Calu3 (cell line): ENCODE measurements around the gene RAB28. TPM values are rescaled to one million over a fixed set of nuclear protein-coding genes. Genes with fewer than 3 reads are reported as not detected.

Experiments used
- BruUV-seq: library from RNA; stranded (reverse); fragments of 400-500 nt; replicated peaks from 2 replicates; lab custom pipeline; 2021; lab: Mats Ljungman, UMichigan
- CTCF ChIA-PET: fragments of 300-600 bp; sonication (Branson Sonifier 250); formaldehyde crosslinking; loops from one replicate; lab custom pipeline; 2022; ENCODE audit warnings: antibody characterized with exemption; lab: Charles Lee
- DNase-seq: peaks from one replicate; pipeline ENCODE4 v3.0.0; 2022
- H3K27ac Mint-ChIP-seq: one replicate; pipeline ENCODE4 v1.8.0; 2022; ENCODE audit warnings: mixed read lengths; ENCODE audit not compliant: unreplicated experiment
- H3K27me3 Mint-ChIP-seq: one replicate; pipeline ENCODE4 v1.8.0; 2022; ENCODE audit warnings: mixed read lengths; ENCODE audit not compliant: unreplicated experiment
- H3K36me3 Mint-ChIP-seq: one replicate; pipeline ENCODE4 v1.8.0; 2022; ENCODE audit warnings: mild to moderate bottlenecking, moderate library complexity, mixed read lengths; ENCODE audit not compliant: insufficient read depth, unreplicated experiment
- H3K4me1 Mint-ChIP-seq: one replicate; pipeline ENCODE4 v1.8.0; 2022; ENCODE audit warnings: mild to moderate bottlenecking, low read depth, mixed read lengths; ENCODE audit not compliant: unreplicated experiment
- H3K4me3 Mint-ChIP-seq: one replicate; pipeline ENCODE4 v1.8.0; 2022; ENCODE audit warnings: mild to moderate bottlenecking, low read depth, moderate library complexity, mixed read lengths; ENCODE audit not compliant: unreplicated experiment
- H3K9me3 Mint-ChIP-seq: one replicate; pipeline ENCODE4 v1.8.0; 2022; ENCODE audit warnings: low read depth, mixed read lengths; ENCODE audit not compliant: unreplicated experiment
- intact Hi-C: fragments of 100-400 bp; cut with micrococcal nuclease; formaldehyde crosslinking; loops from one replicate; pipeline ENCODE4 v1.10.0; 2022; ENCODE audit not compliant: unreplicated experiment
- total RNA-seq: library from RNA; stranded (reverse); gene quantifications from 2 replicates; pipeline ENCODE4 v1.2.3, GENCODE V29; 2022
- TF ChIP-seq, protein P1 (sequence below): fragments of 200-600 bp; IDR thresholded peaks from one replicate; pipeline ENCODE4 v1.8.0; 2022; ENCODE audit warnings: antibody characterized with exemption; ENCODE audit not compliant: unreplicated experiment

RAB28 gene
- total RNA-seq, 1 experiment from 2014 or later: 10.6 TPM

DNA sequence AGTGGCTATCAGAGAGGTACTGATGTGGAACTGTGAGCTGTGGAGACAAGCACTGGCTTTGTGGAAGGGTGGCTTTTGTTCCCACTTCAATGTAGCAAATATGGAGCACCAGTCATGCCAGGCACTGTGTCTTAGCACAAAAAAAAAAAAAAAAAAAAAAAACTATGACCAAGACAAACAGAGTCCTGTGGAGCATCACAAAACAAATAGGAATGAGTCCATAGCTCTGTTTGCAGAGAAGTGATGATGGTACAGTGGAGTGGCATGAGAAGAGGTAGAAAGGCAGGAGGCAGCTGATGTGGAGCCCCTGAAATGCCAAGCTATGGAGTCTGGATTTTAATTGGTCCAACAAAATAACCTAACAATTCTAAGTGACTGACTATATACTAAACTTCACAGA lies 116.9 kb downstream of the RAB28 start:
- BruUV-seq: no TSS peak
- DNase-seq: no peak
- TF ChIP-seq, protein P1, sequence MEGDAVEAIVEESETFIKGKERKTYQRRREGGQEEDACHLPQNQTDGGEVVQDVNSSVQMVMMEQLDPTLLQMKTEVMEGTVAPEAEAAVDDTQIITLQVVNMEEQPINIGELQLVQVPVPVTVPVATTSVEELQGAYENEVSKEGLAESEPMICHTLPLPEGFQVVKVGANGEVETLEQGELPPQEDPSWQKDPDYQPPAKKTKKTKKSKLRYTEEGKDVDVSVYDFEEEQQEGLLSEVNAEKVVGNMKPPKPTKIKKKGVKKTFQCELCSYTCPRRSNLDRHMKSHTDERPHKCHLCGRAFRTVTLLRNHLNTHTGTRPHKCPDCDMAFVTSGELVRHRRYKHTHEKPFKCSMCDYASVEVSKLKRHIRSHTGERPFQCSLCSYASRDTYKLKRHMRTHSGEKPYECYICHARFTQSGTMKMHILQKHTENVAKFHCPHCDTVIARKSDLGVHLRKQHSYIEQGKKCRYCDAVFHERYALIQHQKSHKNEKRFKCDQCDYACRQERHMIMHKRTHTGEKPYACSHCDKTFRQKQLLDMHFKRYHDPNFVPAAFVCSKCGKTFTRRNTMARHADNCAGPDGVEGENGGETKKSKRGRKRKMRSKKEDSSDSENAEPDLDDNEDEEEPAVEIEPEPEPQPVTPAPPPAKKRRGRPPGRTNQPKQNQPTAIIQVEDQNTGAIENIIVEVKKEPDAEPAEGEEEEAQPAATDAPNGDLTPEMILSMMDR: no peak
- H3K9me3 Mint-ChIP-seq: no peaks in the 10 kb centered on the region
- H3K27ac Mint-ChIP-seq: no peak overlapping the region
- intact Hi-C loops: no loop called here
- no peaks in the 10 kb centered on the region for H3K36me3 Mint-ChIP-seq
- no peaks in the 10 kb centered on the region for H3K27me3 Mint-ChIP-seq
- no peaks in the 10 kb centered on the region for H3K4me1 Mint-ChIP-seq
- H3K4me3 Mint-ChIP-seq: no peak overlapping the region
- CTCF ChIA-PET: interaction anchor here (0.7 kb wide), 2 partner anchors 116 to 807 kb away, joined by 5 to 10 read pairs; no protein-coding TSS in a partner anchor

DNA sequence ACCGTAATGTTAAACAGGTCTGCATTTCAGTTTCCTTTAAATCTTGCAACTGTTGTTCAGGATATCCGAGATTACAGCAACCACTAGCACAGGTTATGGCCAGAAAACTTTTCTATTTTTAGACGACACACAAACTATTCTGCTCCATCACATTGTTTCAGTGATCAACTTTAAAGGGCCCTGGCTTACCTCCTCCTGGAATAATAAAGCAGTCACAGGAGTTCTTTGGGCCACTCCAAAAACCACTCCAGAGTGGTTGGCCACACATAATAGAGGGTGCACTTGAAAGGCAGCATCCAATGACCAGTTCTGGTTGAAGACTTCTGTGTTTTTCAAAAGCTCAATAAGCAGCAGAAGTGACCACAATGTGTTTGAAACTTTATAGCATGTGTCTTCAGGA lies 118.9 kb downstream of the RAB28 start:
- CTCF ChIA-PET: no interaction called here
- no peak overlapping the region for H3K27ac Mint-ChIP-seq
- intact Hi-C loops: no loop called here

DNA sequence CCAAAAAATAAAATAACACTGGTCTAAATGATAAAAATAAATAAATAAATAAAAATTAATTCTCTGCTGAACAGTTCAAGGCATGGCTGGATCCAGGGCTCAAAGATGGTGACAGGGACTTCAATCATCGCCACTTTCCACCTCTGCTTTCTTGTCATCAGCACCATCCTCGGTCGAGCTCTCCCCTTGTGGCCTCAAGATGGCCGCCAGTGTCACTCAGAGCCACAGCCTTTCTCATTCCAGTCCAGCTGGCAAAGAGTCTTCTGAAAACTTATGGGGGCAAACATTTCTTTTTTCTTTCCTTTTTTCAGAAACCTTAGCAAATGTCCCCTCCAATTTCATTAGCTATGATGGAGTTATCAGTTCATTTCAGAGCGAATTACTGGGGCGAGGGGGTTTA lies 119.5 kb downstream of the RAB28 start:
- Mint-ChIP-seq H3K36me3 (no peaks in the 10 kb centered on the region), H3K4me3 (no peak overlapping the region), H3K4me1 (no peaks in the 10 kb centered on the region), H3K27me3 (no peaks in the 10 kb centered on the region), H3K9me3 (no peaks in the 10 kb centered on the region), H3K27ac (no peak overlapping the region)
- CTCF ChIA-PET: no interaction called here
- TF ChIP-seq, protein P1: no peak
- intact Hi-C loops: no loop called here
- BruUV-seq: no TSS peak
- no peak for DNase-seq

More for the DNA sequence above, 118.9 kb downstream of the RAB28 start:
- TF ChIP-seq, protein P1: no peak
- no peaks in the 10 kb centered on the region for H3K4me1 Mint-ChIP-seq
- no peaks in the 10 kb centered on the region for H3K27me3 Mint-ChIP-seq
- H3K9me3 Mint-ChIP-seq: no peaks in the 10 kb centered on the region
- BruUV-seq: no TSS peak
- no peak for DNase-seq
- no peaks in the 10 kb centered on the region for H3K36me3 Mint-ChIP-seq
- no peak overlapping the region for H3K4me3 Mint-ChIP-seq

DNA sequence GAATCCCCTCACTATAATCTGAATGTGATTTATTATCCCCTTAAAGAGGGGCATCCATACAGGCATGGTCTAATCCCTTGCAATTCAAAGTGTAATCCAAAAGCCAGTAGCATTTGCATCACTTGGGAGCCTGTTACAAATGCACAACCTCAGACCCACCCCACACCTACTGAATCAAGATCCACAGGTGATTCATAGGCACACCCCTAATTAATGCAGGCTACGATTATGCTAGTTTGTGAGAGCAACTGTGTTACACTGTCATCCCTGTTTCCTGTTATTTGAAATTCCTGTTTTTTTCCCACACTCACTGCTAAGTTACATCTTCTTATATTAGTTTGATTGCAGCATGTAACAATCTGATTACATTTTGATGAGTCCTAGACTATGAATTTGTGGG lies 120.0 kb downstream of the RAB28 start:
- no peak for DNase-seq
- Mint-ChIP-seq H3K36me3 (no peaks in the 10 kb centered on the region), H3K27me3 (no peaks in the 10 kb centered on the region), H3K4me3 (no peak overlapping the region), H3K4me1 (no peaks in the 10 kb centered on the region), H3K9me3 (no peaks in the 10 kb centered on the region), H3K27ac (no peak overlapping the region)
- CTCF ChIA-PET: no interaction called here
- BruUV-seq: no TSS peak
- intact Hi-C loops: no loop called here
- TF ChIP-seq, protein P1: no peak
